ENCODE data around the gene MTTP. TPM values are rescaled to one million over a fixed set of nuclear protein-coding genes. Genes with fewer than 3 reads are reported as not detected.

The MTTP gene
- total and polyA plus RNA-seq, 2 experiments from 2014 or later: 0.08 to 0.14 TPM

- Mint-ChIP-seq H3K4me3 (no peak overlapping the region), H3K27ac (no peak overlapping the region), H3K9me3 (no peaks in the 10 kb centered on the region), H3K36me3 (ENCODE audit: low read depth) (no peaks in the 10 kb centered on the region), H3K4me1 (peaks cover 18% of the 10 kb centered on the region; the same call in 2 of the 3 replicates), H3K27me3 (ENCODE audit: insufficient read depth, low read depth, poor library complexity) (no peaks in the 10 kb centered on the region)
- H3F3A ChIP-seq (replicated peaks; ENCODE audit: low read depth): no peaks in the 10 kb centered on the region
- H3K4me2 ChIP-seq: no peak overlapping the region
- no peak for TF ChIP-seq JUNB (IDR thresholded peaks at IDR 0.05; ENCODE audit: unreplicated experiment)
- TF ChIP-seq REST (IDR thresholded peaks at IDR 0.05; ENCODE audit: unreplicated experiment): no peak
- no peak for TF ChIP-seq ZNF462 (CRISPR knock-in tag; IDR thresholded peaks at IDR 0.05)
- no peak for TF ChIP-seq CREB1 (CRISPR knock-in tag; IDR thresholded peaks at IDR 0.05; ENCODE audit: low read depth)
- no peak for TF ChIP-seq STAT1 (IDR thresholded peaks at IDR 0.05; ENCODE audit: unreplicated experiment)
- no peak for TF ChIP-seq ZNF331 (CRISPR knock-in tag; IDR thresholded peaks at IDR 0.05; ENCODE audit: low read depth)
- no peak for TF ChIP-seq NANOG (IDR thresholded peaks at IDR 0.05; ENCODE audit: borderline replicate concordance)
- TF ChIP-seq EZH2 (IDR thresholded peaks at IDR 0.05; ENCODE audit: low read depth, unreplicated experiment): no peak
- TF ChIP-seq ETS1 (IDR thresholded peaks at IDR 0.05): no peak
- no peak for TF ChIP-seq EZH2phosphoT487 (IDR thresholded peaks at IDR 0.05; ENCODE audit: unreplicated experiment)
- no peak for TF ChIP-seq CTCF (conservative IDR thresholded peaks at IDR 0.05; ENCODE audit: low read depth in 2 of 2)
- H3K27ac ChIP-seq (ENCODE audit: low read depth): no peak overlapping the region
- no peaks in the 10 kb centered on the region for H4K20me1 ChIP-seq (replicated peaks; ENCODE audit: insufficient read depth)
- H3K9me2 ChIP-seq (ENCODE audit: insufficient read depth): no peaks in the 10 kb centered on the region
- no peaks in the 10 kb centered on the region; the same call in 1 of the 2 replicates for H3K4me1 ChIP-seq (ENCODE audit: insufficient read depth)
- ATAC-seq: peak; percentile 74
- H3K27me3 ChIP-seq (ENCODE audit: insufficient read depth): no peaks in the 10 kb centered on the region
- H3K79me2 ChIP-seq (replicated peaks; ENCODE audit: insufficient read depth): no peaks in the 10 kb centered on the region
- peak; percentile 27 for DNase-seq (ENCODE audit: low spot score)
- no peak overlapping the region for H3K4me3 ChIP-seq
- no peaks in the 10 kb centered on the region for H3K36me3 ChIP-seq (ENCODE audit: insufficient read depth)
- H2AFZ ChIP-seq: peak overlapping the region; percentile 82
Measured at GRCh38 chr4:99624141-99624719, 49.6 kb downstream of the MTTP start.
